Gastroesophageal sphincter (tissue), 4 donors: ENCODE data around the gene PPARA. TPM values are rescaled to one million over a fixed set of nuclear protein-coding genes. Genes with fewer than 3 reads are reported as not detected.

Source experiments
- ATAC-seq: fragments of 150-250 bp; one replicate; pipeline ENCODE4 v1.9.1; 2016; ENCODE audit warnings: mild to moderate bottlenecking, moderate library complexity
- H3K27ac ChIP-seq, 4 donors: fragments of 200-600 bp; sonication (generic) in 3 of 4; 1 replicate in 3 of 4; 2 replicates in 1 of 4; pipeline ENCODE4 v1.5.1; 2016 to 2019
- H3K27me3 ChIP-seq: fragments of 200-600 bp; sonication (generic); one replicate; pipeline ENCODE4 v1.5.1; 2019
- H3K36me3 ChIP-seq, 2 donors: fragments of 200-600 bp; sonication (generic); one replicate each; pipeline ENCODE4 v1.5.1; 2019; ENCODE audit warnings: control low read depth in 1 of 2
- H3K4me1 ChIP-seq, 3 donors: fragments of 200-600 bp; sonication (generic); 1 replicate in 2 of 3; 2 replicates in 1 of 3; pipeline ENCODE4 v1.5.1; 2016 to 2019; ENCODE audit warnings: control low read depth in 2 of 3
- H3K4me3 ChIP-seq, 2 donors: fragments of 200-600 bp; sonication (generic); one replicate each; pipeline ENCODE4 v1.5.1; 2019; ENCODE audit warnings: mild to moderate bottlenecking in 1 of 2, moderate library complexity in 1 of 2
- H3K9me3 ChIP-seq, 3 donors: fragments of 200-600 bp; sonication (generic); one replicate each; pipeline ENCODE4 v1.5.1; 2017 to 2019; ENCODE audit warnings: control low read depth in 2 of 3
- EP300 ChIP-seq: sonication (generic); formaldehyde crosslinking; IDR thresholded peaks from one replicate; pipeline ENCODE4 v1.6.1; 2017; ENCODE audit warnings: antibody characterized with exemption, mild to moderate bottlenecking
- POLR2A ChIP-seq, 2 donors: fragments of 450-650 bp; IDR thresholded peaks; one replicate each; pipeline ENCODE4 v1.6.1; 2017; ENCODE audit warnings: antibody characterized with exemption in 2 of 2, mild to moderate bottlenecking in 2 of 2, moderate library complexity in 1 of 2
- POLR2AphosphoS5 ChIP-seq: sonication (generic); formaldehyde crosslinking; IDR thresholded peaks from one replicate; pipeline ENCODE4 v1.6.1; 2017; ENCODE audit warnings: antibody characterized with exemption
- WGBS, 2 donors: methylation state at CpG; one replicate each; pipeline ENCODE4 v1.1.5; 2018; ENCODE audit warnings: low coverage in 1 of 2; 5-methylcytosine and 5-hydroxymethylcytosine counted together
- total RNA-seq, 4 donors: library from RNA; depleted of rRNA; stranded (reverse); fragments of >200 nt; gene quantifications; one replicate each; pipeline ENCODE4 v1.1.0, GENCODE V29; 2016
- TF ChIP-seq, protein P1 (sequence below), 4 experiments: fragments of 200-600 bp in 2 of 4; fragments of 450-650 bp in 2 of 4; sonication (generic) in 1 of 4; IDR thresholded peaks; one replicate each; pipeline ENCODE4 v1.5.1; 2017 to 2019; ENCODE audit warnings: antibody characterized with exemption in 4 of 4, mild to moderate bottlenecking in 2 of 4, moderate library complexity in 2 of 4

Gene PPARA
- total RNA-seq, 4 donors from 2014 or later: 19.5 to 28.5 (median 26.9) TPM

DNA sequence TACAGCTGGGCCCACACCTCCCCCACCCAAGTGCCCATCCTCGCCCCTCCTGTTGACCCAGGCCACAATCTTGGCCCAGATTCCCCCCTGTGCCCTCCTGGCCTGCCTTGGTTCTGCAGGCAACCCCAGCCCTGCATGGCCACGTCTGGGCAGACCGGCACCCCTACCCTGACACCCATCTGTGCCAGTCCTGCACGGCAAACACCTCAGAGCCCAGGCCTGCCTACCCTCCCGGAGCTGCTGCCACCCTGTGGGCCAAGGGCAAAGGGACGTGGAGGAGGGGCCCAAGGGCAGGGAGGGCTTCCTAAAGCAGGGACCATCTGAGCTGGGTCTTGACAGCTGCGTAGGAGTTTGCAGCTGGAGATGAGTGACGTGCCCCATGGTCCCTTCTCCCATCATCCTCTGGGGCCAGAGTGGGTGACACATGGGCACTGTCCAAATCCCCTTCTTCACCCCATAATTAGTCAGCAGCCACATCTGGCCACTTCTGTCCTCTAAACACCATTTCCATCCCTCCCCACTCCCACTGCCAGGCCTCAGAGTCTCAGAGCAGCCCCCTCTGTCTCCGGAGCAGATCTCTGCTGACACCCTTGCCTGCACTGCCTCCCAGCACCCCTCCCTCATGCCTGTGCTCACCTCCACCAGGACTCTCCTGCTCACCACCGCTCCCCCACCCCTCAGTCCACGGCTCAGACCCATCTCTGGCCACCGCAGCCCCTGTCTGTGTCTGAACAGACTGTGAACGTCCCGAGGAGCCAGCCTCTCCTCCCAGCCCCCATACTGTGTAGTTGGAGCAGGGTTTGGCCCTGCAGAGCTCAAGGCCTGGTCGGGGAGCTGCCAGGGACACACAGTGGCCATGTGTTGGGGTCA is 35.6 kb upstream of the PPARA start:
- Histone ChIP-seq H3K27me3 (no peaks in the 10 kb centered on the region), H3K4me1 (peaks cover 0 to 83% (median 52%) of the 10 kb centered on the region in 3 donors), H3K36me3 (peaks cover 0 to 42% of the 10 kb centered on the region in 2 donors), H3K4me3 (no peak overlapping the region), H3K27ac (peak overlapping the region; percentile 4 to 97 (median 78)), H3K9me3 (no peaks in the 10 kb centered on the region)
- WGBS, 2 donors: 16% methylated on average over 5 of the region's 15 CpGs; no CpG with 5 or more reads in 1 of the 2 donors
- ATAC-seq: no peak
- peak; percentile 7 for TF ChIP-seq POLR2AphosphoS5
- TF ChIP-seq POLR2A (IDR thresholded peaks at IDR 0.05): no peak
- TF ChIP-seq, protein P1, sequence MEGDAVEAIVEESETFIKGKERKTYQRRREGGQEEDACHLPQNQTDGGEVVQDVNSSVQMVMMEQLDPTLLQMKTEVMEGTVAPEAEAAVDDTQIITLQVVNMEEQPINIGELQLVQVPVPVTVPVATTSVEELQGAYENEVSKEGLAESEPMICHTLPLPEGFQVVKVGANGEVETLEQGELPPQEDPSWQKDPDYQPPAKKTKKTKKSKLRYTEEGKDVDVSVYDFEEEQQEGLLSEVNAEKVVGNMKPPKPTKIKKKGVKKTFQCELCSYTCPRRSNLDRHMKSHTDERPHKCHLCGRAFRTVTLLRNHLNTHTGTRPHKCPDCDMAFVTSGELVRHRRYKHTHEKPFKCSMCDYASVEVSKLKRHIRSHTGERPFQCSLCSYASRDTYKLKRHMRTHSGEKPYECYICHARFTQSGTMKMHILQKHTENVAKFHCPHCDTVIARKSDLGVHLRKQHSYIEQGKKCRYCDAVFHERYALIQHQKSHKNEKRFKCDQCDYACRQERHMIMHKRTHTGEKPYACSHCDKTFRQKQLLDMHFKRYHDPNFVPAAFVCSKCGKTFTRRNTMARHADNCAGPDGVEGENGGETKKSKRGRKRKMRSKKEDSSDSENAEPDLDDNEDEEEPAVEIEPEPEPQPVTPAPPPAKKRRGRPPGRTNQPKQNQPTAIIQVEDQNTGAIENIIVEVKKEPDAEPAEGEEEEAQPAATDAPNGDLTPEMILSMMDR (IDR thresholded peaks at IDR 0.05): peak in 2 of 4 experiments; percentile 12 to 24

DNA sequence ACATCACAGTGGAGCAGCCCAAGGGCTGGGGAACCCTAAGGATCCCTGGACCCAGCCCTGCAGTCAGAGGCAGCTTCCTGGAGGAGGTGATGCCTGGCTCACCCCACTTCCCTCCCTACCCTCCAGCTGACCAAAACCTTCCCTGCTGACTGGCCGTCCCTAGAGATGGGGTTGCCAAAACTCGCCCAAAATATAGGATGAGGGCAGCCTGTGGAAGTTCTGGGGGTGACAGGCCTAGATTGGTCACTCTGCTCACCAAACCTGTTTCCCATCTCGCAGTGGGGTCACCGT is 35.0 kb upstream of the PPARA start:
- Histone ChIP-seq H3K27ac (peak overlapping the region in 3 of 4 donors; percentile 75 to 97 (median 80)), H3K4me3 (no peak overlapping the region), H3K27me3 (no peaks in the 10 kb centered on the region), H3K4me1 (peaks cover 0 to 83% (median 46%) of the 10 kb centered on the region in 3 donors), H3K9me3 (no peaks in the 10 kb centered on the region), H3K36me3 (peaks cover 0 to 36% of the 10 kb centered on the region in 2 donors)
- 80% methylated on average over 1 of the region's 4 CpGs; no CpG with 5 or more reads in 1 of the 2 donors for WGBS, 2 donors
- TF ChIP-seq POLR2A (IDR thresholded peaks at IDR 0.05) (no peak), EP300 (no peak), POLR2AphosphoS5 (no peak)
- TF ChIP-seq, protein P1 (IDR thresholded peaks at IDR 0.05): no peak
- no peak for ATAC-seq

DNA sequence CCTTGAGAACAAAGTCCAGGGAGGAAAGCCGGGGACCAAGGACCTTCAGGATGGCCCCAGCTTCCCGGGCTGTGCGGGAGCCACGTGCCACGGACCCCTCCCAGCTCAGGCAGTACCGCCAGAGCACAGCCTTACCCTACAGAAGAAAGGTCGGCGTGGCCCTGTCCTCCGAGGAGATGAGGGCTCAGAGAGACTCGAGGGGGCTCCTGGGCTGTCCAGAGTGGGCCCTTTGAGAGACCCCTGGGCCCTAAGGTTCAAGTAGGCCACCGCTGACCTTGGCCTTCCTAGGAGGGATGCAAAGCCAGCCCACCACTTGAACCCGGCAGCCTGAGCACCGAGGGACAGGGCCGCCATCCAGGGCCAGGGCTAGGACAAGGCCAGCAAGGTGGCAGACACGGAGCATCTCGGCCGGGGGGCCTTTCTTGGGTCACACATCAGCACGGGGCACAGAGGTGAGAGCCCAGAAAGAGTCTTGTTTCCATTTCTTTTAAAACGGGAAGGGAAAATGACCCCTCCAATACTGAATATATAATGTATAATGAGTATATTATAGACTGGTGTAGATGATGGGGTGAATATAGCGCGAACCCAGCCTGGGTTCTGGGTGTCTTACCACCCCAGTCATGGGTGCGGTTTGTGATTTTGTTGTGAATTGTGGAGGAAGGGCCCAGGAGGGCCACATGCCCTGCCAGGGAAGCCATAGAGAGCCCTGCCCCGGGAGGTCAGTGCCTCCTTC is 34.4 kb upstream of the PPARA start:
- Histone ChIP-seq H3K27me3 (no peaks in the 10 kb centered on the region), H3K27ac (peak overlapping the region; percentile 26 to 97 (median 78)), H3K4me1 (peaks cover 0 to 82% (median 40%) of the 10 kb centered on the region in 3 donors), H3K9me3 (no peaks in the 10 kb centered on the region), H3K36me3 (peaks cover 0 to 30% of the 10 kb centered on the region in 2 donors), H3K4me3 (no peak overlapping the region)
- TF ChIP-seq POLR2AphosphoS5 (peak; percentile 4), POLR2A (IDR thresholded peaks at IDR 0.05) (no peak)
- 24 to 47% methylated on average over 9 to 10 of the region's 23 CpGs for WGBS, 2 donors
- no peak for ATAC-seq

DNA sequence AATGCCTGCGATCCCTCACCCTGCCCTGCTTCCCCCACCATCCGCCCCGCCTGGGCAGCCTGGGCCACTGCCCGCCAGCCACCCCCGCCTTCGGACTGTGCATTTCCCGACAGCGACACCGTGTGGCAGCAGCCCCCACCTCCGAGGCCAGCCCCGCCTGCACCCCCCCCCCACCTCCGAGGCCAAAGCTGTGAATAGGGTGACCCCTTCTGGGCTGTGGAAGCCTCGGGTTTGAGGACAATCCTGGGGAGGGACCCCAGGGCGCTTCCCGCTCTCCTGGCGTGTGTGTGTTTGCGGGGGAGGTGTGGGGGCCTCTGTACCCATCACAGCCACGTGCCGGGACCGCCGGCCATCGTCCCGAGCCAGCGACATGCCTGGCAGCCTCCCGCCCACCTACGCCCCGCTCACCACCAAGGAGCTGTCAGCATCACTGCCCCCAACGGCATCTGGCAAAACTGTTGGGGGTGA is 33.8 kb upstream of the PPARA start:
- no peak overlapping the region for H3K4me3 ChIP-seq

More for the DNA sequence above, 33.8 kb upstream of the PPARA start:
- Histone ChIP-seq H3K9me3 (no peaks in the 10 kb centered on the region), H3K36me3 (peaks cover 0 to 27% of the 10 kb centered on the region in 2 donors), H3K27me3 (no peaks in the 10 kb centered on the region), H3K27ac (peak overlapping the region; percentile 26 to 97 (median 78)), H3K4me1 (peaks cover 0 to 76% (median 37%) of the 10 kb centered on the region in 3 donors)
- TF ChIP-seq POLR2A (IDR thresholded peaks at IDR 0.05) (no peak), POLR2AphosphoS5 (peak; percentile 74), EP300 (no peak)
- TF ChIP-seq, protein P1 (IDR thresholded peaks at IDR 0.05): peak in 3 of 4 experiments; percentile 89 to 98 (median 93)
- ATAC-seq: peak; percentile 85
- no CpG with 5 or more reads among the region's 28 CpGs for WGBS, 2 donors
